ENCODE results near the gene BSG.
A peak's percentile ranks its signal among the peaks of the same experiment; 100 is the strongest.

The BSG gene

DNA sequence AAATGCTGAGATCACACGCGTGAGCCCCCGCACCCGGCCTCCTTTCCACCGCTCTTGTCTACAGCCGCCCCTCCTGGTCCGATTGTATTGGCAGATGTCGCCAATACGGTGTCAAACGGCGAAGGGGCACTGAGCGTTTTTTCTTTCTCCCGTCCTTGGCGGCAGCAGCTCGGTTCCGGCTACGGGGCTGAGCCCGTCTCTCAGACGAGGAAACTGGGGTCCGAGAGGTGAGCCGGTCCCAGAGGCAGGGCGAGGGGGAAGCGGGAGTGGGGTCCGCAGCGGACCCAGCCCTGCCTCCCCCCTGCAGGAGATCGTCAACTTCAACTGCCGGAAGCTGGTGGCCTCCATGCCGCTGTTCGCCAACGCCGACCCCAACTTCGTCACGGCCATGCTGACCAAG is 40.5 kb downstream of the BSG start:
- no peak overlapping the region for H3K4me3 ChIP-seq (ENCODE audit: low read depth, low read length)
- DNase-seq (ENCODE audit: low read depth, low spot score) = no peak
- in situ Hi-C loops (cut with HindIII; ENCODE audit: low sequenced_read_pairs) = no loop called here
- no peak for TF ChIP-seq CTCF (IDR thresholded peaks at IDR 0.05; ENCODE audit: low read depth, low read length)

DNA sequence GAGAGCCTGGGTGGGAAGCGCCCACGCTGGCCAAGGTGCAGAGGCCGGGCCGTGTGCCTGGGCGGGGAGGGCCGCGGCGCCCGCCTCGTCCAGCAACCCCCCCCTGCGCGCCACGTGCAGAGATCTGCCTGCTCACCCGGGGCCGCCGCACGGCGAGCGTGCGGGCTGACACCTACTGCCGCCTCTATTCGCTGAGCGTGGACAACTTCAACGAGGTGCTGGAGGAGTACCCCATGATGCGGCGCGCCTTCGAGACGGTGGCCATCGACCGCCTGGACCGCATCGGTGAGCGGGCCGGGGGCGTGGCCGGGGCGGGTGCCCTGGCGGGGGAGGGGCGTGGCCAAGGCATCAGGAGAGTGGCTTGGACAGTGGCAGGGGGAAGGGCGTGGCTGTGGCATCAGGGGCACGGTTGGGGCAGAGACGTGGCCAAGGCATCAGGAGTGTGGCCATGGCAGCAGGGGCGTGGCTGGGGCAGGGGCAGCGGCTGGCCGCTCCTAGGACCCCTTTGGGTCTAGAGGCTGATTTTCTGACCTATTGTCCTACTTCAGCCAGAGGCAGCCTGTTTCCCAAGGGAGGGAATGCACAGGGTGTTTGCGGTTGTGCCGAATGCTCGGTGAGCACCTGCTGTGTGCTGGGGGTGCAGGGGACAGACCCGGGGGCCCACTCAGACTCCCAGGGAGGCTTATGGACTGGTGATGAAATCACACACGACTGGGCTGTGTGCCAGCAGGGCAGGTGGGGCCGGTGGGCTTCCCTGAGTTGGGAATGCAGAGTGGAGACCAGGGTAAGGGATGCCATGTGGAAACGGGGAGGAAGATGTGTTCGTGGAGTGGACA is 41.6 kb downstream of the BSG start:
- no peak overlapping the region for H3K4me3 ChIP-seq (ENCODE audit: low read depth, low read length)
- DNase-seq (ENCODE audit: low read depth, low spot score) = no peak
- no peak for TF ChIP-seq CTCF (IDR thresholded peaks at IDR 0.05; ENCODE audit: low read depth, low read length)
- in situ Hi-C loops (cut with HindIII; ENCODE audit: low sequenced_read_pairs) = no loop called here

DNA sequence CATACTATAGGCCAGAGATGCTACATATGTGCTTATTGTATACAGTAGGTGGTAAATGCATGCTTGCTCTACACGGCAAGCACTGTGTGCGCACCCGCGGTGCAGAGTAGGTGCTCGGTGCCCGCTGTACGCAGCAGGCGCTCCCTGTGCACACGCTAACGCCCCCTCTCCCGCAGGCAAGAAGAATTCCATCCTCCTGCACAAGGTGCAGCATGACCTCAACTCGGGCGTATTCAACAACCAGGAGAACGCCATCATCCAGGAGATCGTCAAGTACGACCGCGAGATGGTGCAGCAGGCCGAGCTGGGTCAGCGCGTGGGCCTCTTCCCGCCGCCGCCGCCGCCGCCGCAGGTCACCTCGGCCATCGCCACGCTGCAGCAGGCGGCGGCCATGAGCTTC is 43.2 kb downstream of the BSG start:
- TF ChIP-seq CTCF (IDR thresholded peaks at IDR 0.05; ENCODE audit: low read depth, low read length) = no peak
- no peak overlapping the region for H3K4me3 ChIP-seq (ENCODE audit: low read depth, low read length)
- in situ Hi-C loops (cut with HindIII; ENCODE audit: low sequenced_read_pairs) = no loop called here
- peak; percentile 17 for DNase-seq (ENCODE audit: low read depth, low spot score)

GRCh38 chr19:616062-616700 is 43.8 kb downstream of the BSG start:
- H3K4me3 ChIP-seq (ENCODE audit: low read depth, low read length) = no peak overlapping the region
- in situ Hi-C loops (cut with HindIII; ENCODE audit: low sequenced_read_pairs) = no loop called here
- TF ChIP-seq CTCF (IDR thresholded peaks at IDR 0.05; ENCODE audit: low read depth, low read length) = no peak
- DNase-seq (ENCODE audit: low read depth, low spot score) = no peak

DNA sequence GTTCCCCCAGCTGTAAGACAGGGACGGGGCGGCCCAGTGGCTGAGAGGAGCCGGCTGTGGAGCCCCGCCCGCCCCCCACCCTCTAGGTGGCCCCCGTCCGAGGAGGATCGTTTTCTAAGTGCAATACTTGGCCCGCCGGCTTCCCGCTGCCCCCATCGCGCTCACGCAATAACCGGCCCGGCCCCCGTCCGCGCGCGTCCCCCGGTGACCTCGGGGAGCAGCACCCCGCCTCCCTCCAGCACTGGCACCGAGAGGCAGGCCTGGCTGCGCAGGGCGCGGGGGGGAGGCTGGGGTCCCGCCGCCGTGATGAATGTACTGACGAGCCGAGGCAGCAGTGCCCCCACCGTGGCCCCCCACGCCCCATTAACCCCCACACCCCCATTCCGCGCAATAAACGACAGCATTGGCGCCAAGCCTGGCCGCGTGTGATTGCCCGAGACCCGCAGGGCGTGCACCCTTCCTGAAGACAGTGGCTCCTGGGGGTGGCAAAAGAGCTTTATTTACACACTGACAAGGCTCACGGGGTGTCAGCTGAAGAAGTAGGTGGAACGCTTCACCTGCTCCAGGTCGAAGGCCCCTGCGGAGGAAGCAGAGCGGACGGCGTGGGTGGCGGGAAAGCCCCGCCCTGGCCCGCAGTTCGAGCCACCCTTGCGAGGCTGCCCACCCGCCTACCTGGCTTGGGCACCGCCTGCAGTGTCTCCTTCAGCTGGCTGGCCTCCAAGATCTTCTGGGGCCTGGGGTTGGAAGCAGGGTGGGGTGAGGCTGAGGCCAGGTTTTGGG is 44.5 kb downstream of the BSG start:
- DNase-seq (ENCODE audit: low read depth, low spot score) = no peak
- no peak overlapping the region for H3K4me3 ChIP-seq (ENCODE audit: low read depth, low read length)
- TF ChIP-seq CTCF (IDR thresholded peaks at IDR 0.05; ENCODE audit: low read depth, low read length) = no peak
- in situ Hi-C loops (cut with HindIII; ENCODE audit: low sequenced_read_pairs) = no loop called here

GRCh38 chr19:617551-618246 is 45.3 kb downstream of the BSG start:
- in situ Hi-C loops (cut with HindIII; ENCODE audit: low sequenced_read_pairs) = no loop called here
- no peak for TF ChIP-seq CTCF (IDR thresholded peaks at IDR 0.05; ENCODE audit: low read depth, low read length)
- H3K4me3 ChIP-seq (ENCODE audit: low read depth, low read length) = no peak overlapping the region
- no peak for DNase-seq (ENCODE audit: low read depth, low spot score)
